HG02678 (cell line): ENCODE results near the gene BNIP2.
"Not testable (repeated sequence)": the region's sequence is repeated elsewhere in the genome, so short reads cannot be mapped to it uniquely, and the experiment has no call there.

Experiments used
- ATAC-seq: cut with Tn5 transposase; IDR thresholded peaks from one replicate; pipeline ENCODE4 v1.9.1; 2021; ENCODE audit warnings: mild to moderate bottlenecking, moderate library complexity; ENCODE audit not compliant: unreplicated experiment

The BNIP2 gene, protein sequence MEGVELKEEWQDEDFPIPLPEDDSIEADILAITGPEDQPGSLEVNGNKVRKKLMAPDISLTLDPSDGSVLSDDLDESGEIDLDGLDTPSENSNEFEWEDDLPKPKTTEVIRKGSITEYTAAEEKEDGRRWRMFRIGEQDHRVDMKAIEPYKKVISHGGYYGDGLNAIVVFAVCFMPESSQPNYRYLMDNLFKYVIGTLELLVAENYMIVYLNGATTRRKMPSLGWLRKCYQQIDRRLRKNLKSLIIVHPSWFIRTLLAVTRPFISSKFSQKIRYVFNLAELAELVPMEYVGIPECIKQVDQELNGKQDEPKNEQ

DNA sequence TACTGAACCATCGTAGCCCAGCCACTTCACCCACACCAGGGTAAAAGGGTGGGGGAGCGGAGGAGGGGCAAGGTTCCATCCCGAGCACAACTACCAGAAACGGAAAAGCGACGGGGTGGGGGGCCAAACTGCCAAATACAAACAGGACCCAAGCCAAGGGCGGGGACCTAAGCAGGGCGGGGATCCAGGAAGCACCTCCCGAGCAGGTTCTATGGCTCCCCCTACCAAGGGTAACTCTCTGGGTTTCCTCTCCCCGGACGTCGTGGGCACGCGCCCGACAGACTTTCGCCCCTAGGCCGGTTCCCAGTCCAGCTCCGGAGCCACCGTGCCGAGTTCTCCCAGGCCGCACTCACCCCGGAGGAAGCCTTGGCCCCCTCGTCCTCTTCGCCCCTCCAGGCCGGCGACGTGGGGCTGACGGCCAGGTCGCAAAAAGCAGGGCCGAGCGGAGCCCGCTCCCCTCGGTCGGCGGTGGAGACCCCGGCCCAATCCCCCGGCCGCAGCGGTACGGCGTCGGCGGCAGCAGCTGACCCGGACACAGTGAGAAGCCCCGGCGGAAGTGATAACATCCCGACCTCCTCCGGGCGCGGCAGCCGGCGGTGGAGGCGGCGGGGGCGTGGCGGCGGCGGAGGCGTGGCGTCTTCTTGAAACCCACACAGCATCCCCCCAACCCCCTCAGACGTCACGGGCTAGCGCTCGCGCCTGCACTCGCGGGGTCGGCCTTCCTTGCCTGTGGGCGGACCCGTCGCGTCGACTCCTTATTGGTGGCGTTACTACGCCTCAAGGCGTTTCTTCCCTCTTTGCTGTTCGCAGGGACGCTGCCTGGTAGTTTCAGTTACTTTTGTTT, at the start of gene BNIP2:
Gene BNIP2, minus strand, starts transcription at position 539 of the 844 bp plus-strand sequence. CDS start 6,863 bp downstream, outside the sequence.
- peak; percentile 88 for ATAC-seq

DNA sequence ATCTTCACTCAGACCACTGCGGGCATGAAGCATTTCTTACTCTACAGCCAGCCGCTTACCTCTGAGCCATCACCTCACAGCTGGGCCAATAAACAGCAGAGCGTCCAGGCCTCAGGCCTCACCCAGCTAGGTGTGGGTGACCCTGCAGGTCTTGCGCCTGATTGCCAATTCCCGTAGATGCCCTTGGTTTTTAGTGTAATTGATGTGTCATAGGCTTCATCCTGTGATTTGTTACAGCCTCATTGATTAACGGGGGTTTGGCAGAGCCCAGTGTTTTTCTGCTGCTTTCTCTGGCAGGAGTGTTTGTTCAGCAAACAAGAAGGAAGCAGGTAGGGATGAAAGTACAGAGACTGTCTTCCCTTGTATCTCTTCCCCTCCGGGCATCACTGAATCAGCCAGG, 49.6 kb upstream of the BNIP2 start:
- ATAC-seq = no peak

DNA sequence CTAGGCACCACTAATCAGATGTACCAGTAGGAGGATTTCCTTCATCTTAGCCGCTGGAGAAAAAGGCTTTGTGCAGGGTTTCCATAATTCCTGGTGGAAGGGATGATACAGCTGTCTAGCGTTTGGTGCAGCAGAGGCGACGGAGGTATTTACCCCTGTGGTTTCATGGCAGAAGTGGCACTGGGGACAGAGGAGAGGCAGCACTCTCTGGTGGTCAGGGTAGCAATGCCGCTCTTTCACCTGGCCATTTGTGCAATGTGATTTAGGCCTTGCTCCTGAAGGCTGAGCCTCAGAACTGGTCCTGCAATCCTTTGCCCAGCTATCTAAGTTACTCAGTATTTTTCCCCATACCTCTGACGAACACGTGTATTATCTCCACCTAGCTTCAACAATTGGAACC, 47.1 kb upstream of the BNIP2 start:
- no peak for ATAC-seq

DNA sequence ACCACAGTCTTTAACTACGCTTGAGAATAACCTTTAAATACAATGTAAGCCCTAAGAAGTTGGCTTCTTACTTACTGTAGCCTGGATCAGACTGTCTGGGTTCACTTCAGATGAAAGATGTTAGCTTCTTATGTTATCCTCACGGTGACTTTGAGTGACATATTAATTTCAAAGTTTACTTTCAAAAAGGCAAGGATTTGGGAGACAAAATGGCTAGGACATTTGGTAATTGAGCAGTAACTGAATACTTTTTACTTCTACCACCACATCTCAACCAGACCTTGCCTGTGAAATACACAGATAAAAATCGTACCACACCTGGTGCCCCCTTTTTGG, 36.0 kb upstream of the BNIP2 start:
- no peak for ATAC-seq

DNA sequence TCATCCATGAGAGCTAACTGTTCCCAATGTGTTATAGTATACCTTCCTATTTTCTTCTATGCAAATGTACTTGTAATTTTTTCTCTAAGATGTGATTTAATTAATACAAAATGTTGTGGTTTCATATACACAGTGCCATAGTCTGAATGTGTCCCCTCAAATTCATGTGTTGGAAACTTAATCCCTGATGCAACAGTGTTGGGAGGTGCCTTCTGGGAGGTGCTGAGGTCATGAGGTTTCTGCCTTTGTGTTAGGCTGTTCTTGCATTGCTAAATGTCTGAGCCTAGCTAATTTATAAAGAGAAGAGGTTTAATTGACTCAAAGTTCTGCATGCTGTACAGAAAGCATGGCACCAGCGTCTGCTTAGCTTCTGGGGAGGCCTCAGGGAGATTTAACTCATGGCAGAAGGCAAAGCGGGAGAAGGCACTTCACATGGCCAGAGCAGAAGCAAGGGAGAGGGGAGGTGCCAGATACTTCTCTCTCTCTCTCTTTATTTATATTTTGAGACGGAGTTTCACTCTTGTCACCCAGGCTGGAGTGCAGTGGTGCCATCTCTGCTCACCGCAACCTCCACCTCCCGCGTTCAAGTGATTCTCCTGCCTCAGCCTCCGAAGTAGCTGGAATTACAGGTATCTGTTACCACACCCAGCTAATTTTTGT, 34.7 kb upstream of the BNIP2 start:
- no peak for ATAC-seq

DNA sequence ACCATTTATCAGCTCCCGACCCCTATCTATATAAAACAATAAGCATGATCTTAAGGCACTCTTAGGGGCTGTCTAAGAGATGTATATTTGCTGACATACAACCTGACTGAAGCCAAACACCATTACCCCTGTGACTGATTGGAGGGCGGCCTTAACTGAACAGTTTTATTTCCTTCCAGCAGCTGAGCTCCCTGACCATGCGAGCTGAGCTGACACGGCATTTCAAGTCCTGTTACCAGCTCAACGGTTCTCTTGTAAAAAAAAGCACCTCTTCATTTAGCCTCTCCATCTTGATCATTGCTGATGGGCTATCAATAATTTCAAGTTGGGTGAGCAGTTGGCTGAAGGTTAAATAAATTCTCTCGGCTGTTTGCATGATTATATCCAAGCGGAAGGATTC, 33.4 kb upstream of the BNIP2 start:
- ATAC-seq = no peak

DNA sequence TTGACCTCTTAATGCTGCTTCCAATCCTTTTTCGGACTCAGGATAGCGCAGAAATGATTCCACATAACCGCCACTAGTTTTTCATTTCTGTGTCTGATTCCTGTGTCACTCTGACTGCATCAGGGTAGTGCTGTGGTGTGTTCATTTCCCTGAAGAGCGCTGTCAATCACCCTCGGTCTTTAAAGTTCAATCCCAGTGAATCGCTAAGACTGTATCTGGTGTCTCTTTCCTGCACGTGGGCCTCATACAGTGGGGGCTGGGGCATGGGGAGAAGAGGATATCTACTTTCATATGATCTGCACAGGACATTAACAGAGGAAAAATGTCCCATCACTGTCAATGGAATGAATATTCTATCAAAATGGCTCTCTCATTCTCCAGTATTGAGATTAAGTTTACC, 32.9 kb upstream of the BNIP2 start:
- no peak for ATAC-seq

DNA sequence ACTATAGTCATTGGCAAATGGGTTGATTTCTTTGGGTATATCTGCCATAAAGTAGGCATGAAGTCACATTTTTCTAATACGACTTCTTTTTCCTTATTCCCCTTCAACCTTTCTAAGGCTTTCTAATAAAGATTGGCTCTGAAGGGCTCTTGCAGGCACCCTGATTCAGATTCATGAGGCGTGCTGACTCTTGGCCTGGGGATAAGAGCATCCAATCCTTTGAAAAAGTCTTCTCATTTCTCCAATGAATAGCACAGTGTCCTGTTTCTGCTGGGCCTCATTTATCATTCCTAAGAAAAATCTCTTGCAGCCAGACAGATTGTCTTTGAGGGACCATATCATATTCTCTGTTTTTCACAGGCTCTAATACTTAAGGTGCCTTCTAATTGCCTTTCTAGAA, 32.3 kb upstream of the BNIP2 start:
- ATAC-seq = no peak

DNA sequence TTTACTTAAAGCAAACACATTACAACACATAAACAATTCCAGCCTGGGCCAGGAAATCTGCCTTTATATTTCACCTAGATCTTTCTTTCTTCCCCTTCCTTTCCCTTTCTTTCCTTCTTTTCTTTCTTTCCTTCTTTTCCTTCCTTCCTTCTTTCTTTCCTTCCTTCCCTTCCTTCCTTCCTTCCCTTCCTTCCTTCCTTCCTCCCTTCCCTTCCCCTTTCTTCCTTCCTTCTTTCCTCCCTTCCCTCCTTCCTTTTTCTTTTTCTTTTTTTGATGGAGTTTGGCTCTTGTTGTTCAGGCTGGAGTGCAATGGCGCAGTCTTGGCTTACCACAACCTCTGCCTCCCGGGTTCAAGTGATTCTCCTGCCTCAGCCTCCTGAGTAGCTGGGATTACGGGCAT, 24.1 kb upstream of the BNIP2 start:
- ATAC-seq = no peak

DNA sequence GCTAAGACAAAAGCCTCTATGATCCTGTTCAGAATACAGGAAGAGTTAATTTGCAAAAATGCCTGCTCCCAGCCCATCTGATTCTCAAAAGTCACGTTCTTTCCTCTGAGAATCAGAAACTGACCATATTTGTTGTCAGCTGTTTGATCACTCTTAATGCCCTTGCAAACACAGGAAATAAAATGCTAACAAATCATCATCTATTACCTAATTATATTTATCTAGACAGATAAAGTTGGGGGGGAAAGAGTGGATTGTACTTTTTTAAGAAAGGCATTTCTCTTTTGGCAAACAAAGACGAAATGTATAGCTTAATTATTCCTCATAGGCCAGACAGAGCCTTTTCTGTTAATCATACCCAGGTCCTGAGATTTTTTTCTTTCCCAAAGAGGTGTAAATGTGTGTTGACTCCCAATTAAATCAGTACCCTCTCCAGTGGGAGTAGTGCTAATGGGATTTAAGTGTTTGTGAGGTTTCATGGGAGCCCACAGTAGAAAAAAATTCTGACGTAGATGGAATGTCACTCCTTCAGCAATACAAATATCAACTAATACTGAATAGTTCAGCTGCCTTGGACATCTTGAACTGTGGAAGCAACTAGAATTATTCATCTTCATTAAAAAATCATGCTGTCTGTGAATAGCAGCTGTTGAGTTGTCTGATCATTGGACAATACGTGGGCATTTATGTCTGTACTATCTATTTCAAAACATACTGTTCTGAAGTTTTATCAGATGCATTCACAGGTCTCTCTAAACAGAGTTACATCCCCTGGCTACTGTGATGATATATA, 22.5 kb upstream of the BNIP2 start:
- ATAC-seq = no peak

DNA sequence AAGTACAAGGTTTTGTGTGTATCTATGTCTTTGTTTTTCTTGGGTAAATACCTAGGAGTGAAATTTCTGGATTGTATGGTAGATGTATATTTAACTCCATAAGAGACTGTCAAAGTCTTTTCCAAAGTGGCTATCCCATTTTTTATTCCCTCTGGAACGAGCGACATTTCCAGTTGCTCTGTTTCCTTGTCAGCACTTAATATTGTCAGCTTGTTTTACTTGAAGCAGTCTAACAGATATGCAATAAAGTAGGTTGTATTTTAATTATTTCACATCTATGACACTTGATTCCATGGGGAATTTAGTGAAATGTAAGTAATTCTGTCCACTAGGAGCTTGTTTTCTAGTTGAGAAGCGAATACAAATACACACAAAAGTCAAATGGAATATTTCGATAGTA, 18.5 kb upstream of the BNIP2 start:
- no peak for ATAC-seq

DNA sequence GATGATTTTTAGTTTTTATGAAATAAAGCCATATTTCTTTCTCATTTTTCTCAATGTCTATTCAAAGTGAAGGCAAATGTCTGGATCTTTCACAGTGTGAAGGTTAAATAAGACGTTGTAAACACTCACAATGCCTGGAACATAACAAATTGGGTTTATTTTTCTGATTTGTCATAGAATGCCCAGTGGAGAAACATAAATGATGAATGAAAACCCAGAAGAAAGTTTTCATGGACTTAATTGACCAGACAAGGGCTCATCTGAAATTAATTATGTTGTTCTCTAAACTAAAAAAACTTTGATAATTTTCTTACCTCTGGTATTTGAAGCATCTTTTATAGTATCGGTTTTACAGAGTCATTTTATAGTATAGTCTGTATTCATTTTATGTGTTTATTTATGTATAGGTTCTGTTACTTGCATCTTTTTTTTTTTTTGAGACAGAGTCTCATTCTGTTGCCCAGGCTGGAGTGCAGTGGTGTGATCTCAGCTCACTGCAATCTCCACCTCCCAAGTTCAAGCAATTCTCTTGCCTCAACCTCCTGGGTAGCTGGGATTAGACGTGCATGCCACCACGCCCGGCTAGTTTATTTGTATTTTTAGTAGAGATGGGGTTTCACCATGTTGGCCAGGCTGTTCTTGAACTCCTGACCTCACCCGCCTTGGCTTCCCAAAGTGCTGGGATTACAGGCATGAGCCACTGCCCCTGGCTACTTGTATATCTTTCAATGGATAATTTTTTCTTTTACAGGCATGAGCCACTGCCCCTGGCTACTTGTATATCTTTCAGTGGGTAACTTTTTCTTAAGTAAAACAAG, 15.1 kb upstream of the BNIP2 start:
- no peak for ATAC-seq

DNA sequence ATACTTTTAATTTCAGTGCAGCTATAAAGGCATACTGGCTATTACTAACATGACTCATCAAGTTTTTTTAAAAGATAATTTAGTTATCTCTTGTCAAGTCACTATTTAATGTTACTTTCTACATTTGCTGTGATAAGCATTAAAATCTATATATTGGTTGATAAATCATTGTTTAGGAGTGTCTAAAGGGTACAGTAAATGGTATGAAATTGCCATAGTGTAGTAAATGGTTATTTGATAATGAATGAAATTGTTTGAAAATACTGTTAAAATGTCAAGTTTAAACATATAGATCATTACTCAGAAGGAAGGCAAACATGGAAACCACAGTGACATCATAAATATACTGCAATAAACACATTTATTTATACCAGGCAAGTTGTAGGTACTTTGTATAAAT, 13.2 kb upstream of the BNIP2 start:
- no peak for ATAC-seq

DNA sequence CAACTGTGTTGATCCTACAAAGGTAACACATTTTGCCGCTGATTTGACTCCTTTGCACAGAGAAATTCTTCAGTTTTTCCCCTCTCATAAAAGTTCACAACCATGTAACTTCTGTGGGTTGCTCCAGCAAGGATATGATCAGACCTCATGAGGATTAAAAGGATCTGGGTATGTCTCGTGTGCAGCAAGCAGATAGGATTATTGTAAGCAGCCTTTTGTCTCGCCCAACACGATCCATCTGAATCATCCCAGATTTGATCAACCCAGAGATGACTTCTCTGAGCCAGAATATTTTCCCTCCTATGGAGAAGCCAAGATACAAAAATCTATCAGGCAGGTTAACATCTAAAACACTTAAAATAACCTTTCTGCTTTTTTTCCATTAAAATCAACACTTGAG, 12.8 kb upstream of the BNIP2 start:
- no peak for ATAC-seq

DNA sequence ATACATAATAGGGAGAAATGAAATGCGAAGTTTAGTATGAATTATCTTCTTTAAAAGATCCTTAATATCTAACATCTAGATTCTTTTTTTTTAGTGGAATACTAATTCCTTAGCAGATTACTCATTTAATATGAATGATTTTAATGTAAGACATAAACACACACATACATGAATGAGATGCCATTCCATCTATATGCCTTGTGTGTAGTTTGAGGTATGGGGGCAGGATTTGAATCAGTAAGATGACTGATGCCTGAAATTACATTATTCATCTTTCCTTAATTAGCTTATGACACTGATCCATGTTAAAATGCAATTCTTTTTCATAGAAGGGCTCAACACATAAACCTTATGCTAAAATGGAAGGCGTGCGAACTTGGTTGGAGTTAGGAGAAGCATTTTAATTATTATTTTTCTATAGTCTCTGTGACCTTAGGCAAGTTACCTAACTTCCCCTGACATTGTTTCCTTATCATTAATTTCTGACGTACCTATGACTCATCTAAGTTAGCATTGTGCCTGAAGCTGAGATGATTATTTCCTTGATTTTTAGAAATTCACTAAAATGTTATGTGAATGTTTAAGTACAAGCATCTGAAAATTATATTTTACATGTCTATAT, 10.8 kb upstream of the BNIP2 start:
- ATAC-seq = no peak

DNA sequence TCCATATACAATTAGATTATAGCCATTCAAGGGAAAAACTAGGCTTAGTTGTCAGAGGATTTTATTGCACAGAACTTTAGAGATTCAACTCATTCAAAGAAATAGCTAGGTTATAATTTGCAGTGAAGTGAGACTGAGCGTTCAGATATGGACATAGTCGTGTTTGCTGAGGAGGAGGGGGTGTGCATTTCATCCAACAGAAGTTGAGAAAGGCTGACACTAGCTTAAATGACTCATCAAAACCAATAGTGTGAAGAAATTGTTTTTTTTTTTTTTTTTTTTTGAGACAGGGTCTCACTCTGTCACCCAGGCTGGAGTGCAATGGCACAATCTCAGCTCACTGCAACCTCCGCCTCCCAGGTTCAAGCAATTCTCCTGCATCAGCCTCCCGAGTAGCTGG, 8.9 kb upstream of the BNIP2 start:
- not testable (repeated sequence) for ATAC-seq

DNA sequence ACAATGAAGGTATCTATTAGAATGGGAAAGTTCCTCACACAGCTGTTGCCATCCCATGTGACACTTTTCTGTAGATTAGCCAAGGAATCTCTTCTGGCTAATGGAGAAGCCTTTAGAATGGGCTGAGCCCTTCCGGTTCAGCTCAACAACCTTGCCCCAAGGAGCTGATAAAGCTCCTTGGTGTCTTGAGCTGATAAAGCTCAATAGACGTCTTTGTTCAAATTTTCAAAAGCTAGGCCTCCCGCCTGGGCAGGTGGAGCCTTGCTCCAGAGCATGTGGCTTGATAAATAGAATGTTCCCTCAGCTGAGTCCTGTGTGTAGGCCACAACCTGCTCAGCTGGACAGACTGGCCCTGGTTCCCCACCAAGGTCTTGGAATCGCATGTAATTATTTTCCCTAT, 7.2 kb upstream of the BNIP2 start:
- no peak for ATAC-seq

DNA sequence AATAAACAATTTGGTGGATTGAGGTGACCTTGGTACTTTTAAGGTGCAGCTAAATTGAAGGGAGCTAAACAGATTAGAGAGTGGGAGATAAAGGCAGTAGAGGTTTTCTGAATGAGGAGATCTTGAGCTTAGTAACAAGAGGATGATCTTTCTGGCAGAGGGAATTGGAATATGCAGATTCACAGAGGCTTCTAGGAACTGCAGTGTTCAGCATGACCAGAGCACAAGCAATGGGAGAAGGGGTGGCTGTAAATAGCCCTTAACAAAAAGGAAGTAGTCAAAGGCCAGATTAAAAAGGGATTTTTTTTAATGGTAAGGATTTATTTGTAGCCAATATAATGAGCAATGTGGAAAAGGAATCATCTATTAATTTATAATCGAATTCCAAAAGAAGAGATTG, 5.7 kb upstream of the BNIP2 start:
- no peak for ATAC-seq

DNA sequence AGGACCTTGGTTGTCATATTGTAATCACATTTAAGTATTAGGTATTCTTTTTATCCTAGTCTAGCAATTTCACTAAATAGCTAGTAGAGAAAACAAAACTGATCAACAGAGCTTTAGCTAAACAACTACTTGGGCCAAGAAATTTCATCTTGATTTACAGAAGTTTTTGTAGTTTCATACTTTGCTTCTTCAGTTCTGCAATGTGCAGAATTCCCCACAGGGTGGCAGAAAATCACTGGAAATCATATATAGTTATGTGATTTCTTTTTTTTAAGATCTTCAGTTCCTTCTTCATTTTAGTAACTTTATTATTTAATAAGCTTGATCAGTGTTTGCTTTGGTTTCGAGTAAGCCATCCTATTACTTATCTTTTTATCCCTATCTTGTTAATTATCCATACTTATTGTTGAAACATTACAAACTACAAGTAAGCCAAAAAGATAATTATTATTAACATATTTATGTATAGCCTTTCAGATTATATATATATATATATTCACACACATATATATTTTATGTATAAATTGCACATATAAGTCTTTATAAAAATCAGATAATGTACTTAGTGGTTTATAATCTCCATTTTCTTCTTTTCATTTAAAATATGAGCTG, 2.2 kb upstream of the BNIP2 start:
- ATAC-seq = no peak
